Measurements from ENCODE around the gene ZFPM1.

DNA sequence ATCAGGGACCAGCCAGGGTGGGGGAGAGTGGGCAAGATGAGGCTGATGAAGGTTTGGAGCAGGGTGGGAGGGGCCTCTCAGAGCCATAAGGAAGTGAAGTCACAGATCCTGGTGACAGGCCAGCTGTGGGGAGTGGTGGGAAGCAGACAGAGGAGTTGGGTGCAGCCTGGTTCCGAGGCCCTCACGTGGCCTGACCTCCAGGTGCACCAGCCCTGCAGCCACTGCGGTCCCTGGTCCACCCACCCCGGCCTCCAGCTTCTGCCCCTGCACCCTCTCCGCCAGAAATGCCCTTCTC lies 3.9 kb upstream of the ZFPM1 start:
- TF ChIP-seq CTCF (IDR thresholded peaks at IDR 0.05) (no peak), EP300 (IDR thresholded peaks at IDR 0.05) (no peak)
